Type B pancreatic cell (in vitro differentiated cells): ENCODE results near the gene NUP210. TPM values are rescaled to one million over a fixed set of nuclear protein-coding genes. Genes with fewer than 3 reads are reported as not detected.

Source experiments
- DNase-seq: peaks from one replicate; pipeline ENCODE4 v3.0.0; 2021; ENCODE audit warnings: mixed read lengths; ENCODE audit not compliant: unreplicated experiment; ENCODE audit errors: extremely low spot score
- H3K27ac Mint-ChIP-seq: 2 replicates; pipeline ENCODE4 v1.8.0; 2021; ENCODE audit warnings: mild to moderate bottlenecking, mixed read lengths
- H3K27me3 Mint-ChIP-seq: 2 replicates; pipeline ENCODE4 v1.8.0; 2021; ENCODE audit warnings: mixed read lengths
- H3K36me3 Mint-ChIP-seq: 2 replicates; pipeline ENCODE4 v1.8.0; 2021; ENCODE audit warnings: mixed read lengths
- H3K4me1 Mint-ChIP-seq: one replicate; pipeline ENCODE4 v1.8.0; 2021; ENCODE audit warnings: mixed read lengths; ENCODE audit not compliant: unreplicated experiment
- H3K4me3 Mint-ChIP-seq: 2 replicates; pipeline ENCODE4 v1.8.0; 2021; ENCODE audit warnings: mild to moderate bottlenecking, mixed read lengths
- H3K9me3 Mint-ChIP-seq: 2 replicates; pipeline ENCODE4 v1.8.0; 2021; ENCODE audit warnings: mixed read lengths
- CTCF ChIP-seq: fragments of 200-600 bp; sonication (generic); conservative IDR thresholded peaks from 2 replicates; pipeline ENCODE4 v1.5.0; 2021; ENCODE audit warnings: antibody characterized with exemption, mild to moderate bottlenecking
- total RNA-seq: library from RNA; stranded (reverse); gene quantifications from 2 replicates; pipeline ENCODE4 v1.2.1, GENCODE V29; 2021; ENCODE audit warnings: low replicate concordance

The NUP210 gene
- total RNA-seq, 1 donor from 2014 or later, result 26.5 TPM

GRCh38 chr3:13419505-13420044, 547 bp downstream of the NUP210 start:
- TF ChIP-seq CTCF, result peak; percentile 24
- Mint-ChIP-seq H3K9me3 (no peaks in the 10 kb centered on the region), H3K4me1 (peaks cover 17% of the 10 kb centered on the region), H3K36me3 (no peaks in the 10 kb centered on the region), H3K27me3 (peaks cover 19% of the 10 kb centered on the region), H3K27ac (no peak overlapping the region), H3K4me3 (peak overlapping the region; percentile 80)
- DNase-seq, result no peak

GRCh38 chr3:13417166-13417947, 2.8 kb downstream of the NUP210 start:
- Mint-ChIP-seq H3K27me3 (peaks cover 19% of the 10 kb centered on the region), H3K27ac (no peak overlapping the region), H3K4me1 (peaks cover 17% of the 10 kb centered on the region), H3K36me3 (no peaks in the 10 kb centered on the region), H3K4me3 (peak overlapping the region; percentile 65), H3K9me3 (no peaks in the 10 kb centered on the region)
- TF ChIP-seq CTCF, result no peak
- no peak for DNase-seq

- Mint-ChIP-seq H3K27ac (no peak overlapping the region), H3K36me3 (no peaks in the 10 kb centered on the region), H3K27me3 (peaks cover 11% of the 10 kb centered on the region), H3K4me1 (peaks cover 17% of the 10 kb centered on the region), H3K4me3 (no peak overlapping the region), H3K9me3 (no peaks in the 10 kb centered on the region)
- TF ChIP-seq CTCF, result peak; percentile 57
- DNase-seq, result no peak
These were observed 3.9 kb downstream of the NUP210 start for GRCh38 chr3:13415997-13416793.

GRCh38 chr3:13415236-13415986, 4.7 kb downstream of the NUP210 start:
- no peak for DNase-seq
- TF ChIP-seq CTCF, result no peak
- Mint-ChIP-seq H3K27ac (no peak overlapping the region), H3K4me1 (peaks cover 12% of the 10 kb centered on the region), H3K36me3 (no peaks in the 10 kb centered on the region), H3K27me3 (peaks cover 5% of the 10 kb centered on the region), H3K4me3 (no peak overlapping the region), H3K9me3 (no peaks in the 10 kb centered on the region)

- H3K27me3 Mint-ChIP-seq, result peaks cover 5% of the 10 kb centered on the region
- no peak overlapping the region for H3K4me3 Mint-ChIP-seq
- no peaks in the 10 kb centered on the region for H3K36me3 Mint-ChIP-seq
- H3K27ac Mint-ChIP-seq, result no peak overlapping the region
- H3K4me1 Mint-ChIP-seq, result peaks cover 12% of the 10 kb centered on the region
- TF ChIP-seq CTCF, result no peak
- H3K9me3 Mint-ChIP-seq, result no peaks in the 10 kb centered on the region
- no peak for DNase-seq
These were observed 5.9 kb downstream of the NUP210 start for GRCh38 chr3:13414040-13414729.
